ENCODE measurements around the gene ACAN.

DNA sequence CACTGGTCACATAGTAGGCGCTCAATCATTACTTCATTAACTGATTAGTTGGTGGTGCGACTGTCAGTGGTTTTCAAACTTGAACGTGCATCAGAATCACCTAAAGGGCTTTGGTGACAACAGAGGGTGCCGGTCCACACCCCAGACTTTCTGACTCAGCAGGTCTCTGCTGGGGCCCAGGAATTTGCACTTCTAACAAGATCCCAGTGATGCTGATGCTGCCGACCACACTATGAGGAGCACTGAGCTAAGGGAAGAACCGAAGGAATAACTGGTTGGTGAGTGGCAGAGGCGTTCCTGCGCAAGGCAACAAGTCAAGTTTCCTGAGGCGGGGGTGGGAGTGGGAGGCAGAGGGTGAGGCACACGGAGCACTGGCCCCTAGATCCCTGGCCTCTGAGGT lies 73.3 kb downstream of the ACAN start:
- TF ChIP-seq CTCF (IDR thresholded peaks at IDR 0.05), result no peak
- no peak for TF ChIP-seq POLR2A (IDR thresholded peaks at IDR 0.05)

All from tibial nerve (tissue), 3 donors.